Measurements from ENCODE around the gene JAKMIP3.

DNA sequence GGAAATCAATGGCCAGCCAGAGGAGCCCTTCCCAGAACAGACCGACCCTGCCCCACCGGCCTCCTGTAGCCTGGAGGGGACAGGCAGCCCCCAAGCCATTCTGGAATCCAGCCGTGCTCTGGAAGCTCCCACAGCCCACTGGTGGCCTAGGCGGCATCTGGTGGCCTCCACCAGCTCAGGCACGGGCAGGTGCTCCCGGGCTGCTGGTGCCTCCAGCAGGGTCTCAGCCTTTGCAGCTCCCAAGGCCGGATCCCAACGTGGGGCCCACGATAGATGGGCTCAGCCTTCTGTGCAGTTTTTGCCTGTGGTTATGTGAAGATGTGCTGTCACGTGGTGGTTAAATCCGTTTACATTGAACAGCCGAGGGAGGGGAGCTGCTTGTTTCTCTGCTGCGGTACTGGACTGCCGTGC lies 44.4 kb downstream of the JAKMIP3 start:
- TF ChIP-seq, protein P1, sequence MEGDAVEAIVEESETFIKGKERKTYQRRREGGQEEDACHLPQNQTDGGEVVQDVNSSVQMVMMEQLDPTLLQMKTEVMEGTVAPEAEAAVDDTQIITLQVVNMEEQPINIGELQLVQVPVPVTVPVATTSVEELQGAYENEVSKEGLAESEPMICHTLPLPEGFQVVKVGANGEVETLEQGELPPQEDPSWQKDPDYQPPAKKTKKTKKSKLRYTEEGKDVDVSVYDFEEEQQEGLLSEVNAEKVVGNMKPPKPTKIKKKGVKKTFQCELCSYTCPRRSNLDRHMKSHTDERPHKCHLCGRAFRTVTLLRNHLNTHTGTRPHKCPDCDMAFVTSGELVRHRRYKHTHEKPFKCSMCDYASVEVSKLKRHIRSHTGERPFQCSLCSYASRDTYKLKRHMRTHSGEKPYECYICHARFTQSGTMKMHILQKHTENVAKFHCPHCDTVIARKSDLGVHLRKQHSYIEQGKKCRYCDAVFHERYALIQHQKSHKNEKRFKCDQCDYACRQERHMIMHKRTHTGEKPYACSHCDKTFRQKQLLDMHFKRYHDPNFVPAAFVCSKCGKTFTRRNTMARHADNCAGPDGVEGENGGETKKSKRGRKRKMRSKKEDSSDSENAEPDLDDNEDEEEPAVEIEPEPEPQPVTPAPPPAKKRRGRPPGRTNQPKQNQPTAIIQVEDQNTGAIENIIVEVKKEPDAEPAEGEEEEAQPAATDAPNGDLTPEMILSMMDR (IDR thresholded peaks at IDR 0.05), result no peak
- TF ChIP-seq POLR2A (IDR thresholded peaks at IDR 0.05), result no peak

All from uterus (tissue), 2 donors.